NOMO-1 (cell line): ENCODE data around the gene PLA2G4A.

ENCODE experiments used
- DNase-seq, 2 experiments: peaks; one replicate each; lab custom pipeline; 2025; ENCODE audit not compliant: unreplicated experiment in 2 of 2; lab: John Stamatoyannopoulos, UW

PLA2G4A gene

GRCh38 chr1:186966456-186966855, 137.7 kb downstream of the PLA2G4A start:
- DNase-seq = no peak

- no peak for DNase-seq
Observed at GRCh38 chr1:186967656-186968394, 139.1 kb downstream of the PLA2G4A start.

DNA sequence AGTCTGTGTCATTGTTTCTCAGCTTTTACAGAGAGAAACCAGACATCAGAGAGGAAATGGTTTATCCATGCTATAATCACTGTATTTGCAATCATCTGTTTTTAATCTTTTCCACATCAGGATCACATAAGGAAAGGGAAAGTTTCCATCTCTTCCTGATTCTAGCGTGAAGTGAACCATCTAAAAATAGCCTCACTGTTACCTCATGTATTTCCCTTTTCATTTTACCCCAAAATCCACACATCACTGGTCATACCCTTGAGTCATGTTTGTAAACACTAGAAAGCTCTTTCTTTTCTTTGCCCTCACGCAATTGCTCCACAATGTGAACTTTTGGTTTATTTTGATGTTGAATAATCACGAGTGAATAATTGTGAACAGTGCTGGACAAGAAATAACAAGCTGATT, 146.0 kb downstream of the PLA2G4A start:
- DNase-seq = no peak

GRCh38 chr1:186975220-186975619, 146.5 kb downstream of the PLA2G4A start:
- DNase-seq = no peak

- no peak for DNase-seq
Observed at GRCh38 chr1:186976700-186977099, 148.0 kb downstream of the PLA2G4A start.

- no peak for DNase-seq
Observed at GRCh38 chr1:186977266-186977957, 148.7 kb downstream of the PLA2G4A start.

DNA sequence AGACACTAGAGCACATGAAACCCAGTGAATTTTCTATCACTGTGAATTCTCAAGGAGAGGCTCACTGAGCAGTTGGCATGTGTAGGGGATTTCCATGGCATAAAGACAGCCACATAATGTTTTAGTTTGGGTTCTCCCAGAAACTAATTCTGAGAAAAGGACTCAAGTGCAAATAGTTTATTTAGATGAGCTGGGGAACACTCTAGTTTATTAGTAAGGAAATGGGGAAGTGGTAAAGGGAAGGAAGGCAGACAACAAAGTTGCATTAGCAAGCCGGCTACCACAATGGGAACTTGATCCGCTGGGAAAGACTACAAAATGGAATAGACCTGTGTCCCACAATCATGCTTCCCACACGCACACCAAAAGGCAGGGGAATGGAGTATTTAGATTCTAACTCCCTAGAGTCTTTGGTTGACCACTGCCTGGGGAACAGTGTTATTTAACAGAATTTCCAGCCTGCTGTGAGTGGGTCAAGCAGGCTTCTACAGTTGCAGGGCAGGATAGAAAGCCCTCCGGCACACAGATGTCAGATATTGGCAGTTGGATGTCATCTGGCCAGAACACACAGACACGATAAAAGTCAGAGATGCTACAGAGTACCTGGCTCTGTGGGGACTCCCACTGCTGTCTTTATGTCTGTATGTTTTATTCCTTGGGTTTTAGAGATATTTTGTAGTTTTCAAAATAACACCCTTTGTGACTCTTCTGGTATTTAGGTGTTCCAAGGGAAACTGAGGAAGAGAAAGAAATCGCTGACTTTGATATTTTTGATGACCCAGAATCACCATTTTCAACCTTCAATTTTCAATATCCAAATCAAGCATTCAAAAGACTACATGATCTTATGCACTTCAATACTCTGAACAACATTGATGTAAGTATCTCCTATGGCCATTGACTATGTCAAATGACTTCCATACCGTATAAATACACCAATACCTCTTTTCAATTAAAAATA, 150.1 kb downstream of the PLA2G4A start:
- peak; percentile 37 to 75 for DNase-seq

- DNase-seq = no peak
Observed at GRCh38 chr1:186980400-186980799, 151.7 kb downstream of the PLA2G4A start.

DNA sequence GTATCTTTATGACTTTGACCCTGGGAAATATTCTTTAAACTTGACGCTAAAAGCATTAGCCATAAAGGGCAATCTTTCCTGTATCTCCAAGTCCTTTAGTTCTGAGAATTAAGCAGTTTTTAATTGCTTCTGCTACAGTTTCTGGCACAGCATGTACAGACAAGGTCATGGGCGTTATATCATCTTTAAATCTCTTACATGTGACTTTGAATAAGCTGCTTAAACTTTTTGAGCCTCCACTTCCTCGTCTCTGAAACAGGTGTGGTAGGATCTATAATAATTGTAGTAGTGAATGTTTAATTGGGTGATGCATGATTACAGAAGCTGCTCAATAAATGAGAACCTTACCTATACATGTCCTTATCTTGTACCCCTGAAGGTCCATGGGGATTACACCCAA, 153.4 kb downstream of the PLA2G4A start:
- DNase-seq = no peak

- DNase-seq = peak; percentile 52 to 81
Observed at GRCh38 chr1:186983327-186983726, 154.6 kb downstream of the PLA2G4A start.

GRCh38 chr1:186984959-186985358, 156.2 kb downstream of the PLA2G4A start:
- no peak for DNase-seq

DNA sequence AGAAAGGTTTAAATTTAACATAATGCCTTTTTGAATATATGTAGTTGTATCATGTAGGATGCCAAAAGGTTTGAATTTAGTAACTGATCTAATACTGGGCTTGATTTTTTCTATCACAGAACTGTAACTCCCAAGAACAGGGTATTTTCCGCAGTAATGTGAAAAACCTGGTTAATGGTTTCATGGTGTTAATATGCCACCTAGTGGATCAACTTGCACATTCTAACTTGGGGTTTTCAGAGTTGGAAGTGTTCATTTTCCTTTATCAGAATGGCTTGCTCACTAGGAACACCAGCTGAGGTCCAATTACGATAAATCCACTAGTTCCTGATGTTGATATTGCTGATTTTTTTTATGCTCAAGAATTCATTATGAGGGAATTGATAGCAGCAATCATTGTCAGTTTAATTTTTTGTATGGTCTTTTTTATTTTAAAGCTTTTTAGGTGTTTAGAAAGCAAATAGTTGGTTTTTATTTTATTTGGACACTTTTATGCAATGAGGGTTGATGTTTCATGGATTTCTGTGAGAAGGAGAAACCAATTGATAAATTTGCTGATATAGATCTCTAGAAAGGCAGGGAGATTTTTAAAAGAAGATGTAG, 157.2 kb downstream of the PLA2G4A start:
- DNase-seq = peak; percentile 7 to 56

DNA sequence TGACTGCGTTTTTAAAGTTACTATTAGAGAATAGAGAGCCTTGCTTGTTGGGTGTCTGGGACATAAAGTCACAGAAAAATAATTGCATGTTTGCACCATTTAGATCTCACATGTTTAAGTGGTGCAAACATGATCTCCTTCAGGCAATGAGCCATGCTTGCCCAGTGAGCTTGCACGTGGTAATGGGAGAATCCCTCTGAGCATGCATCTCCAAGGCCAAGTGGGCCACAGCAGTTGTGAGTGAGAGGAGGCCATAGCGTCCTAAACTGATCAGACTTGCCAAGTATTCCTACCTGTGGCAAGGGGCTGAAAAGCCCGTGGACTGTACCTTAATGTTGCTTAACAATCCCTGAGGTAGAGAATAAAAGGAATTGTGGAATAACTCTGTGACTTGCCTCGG, 158.3 kb downstream of the PLA2G4A start:
- DNase-seq = no peak

DNA sequence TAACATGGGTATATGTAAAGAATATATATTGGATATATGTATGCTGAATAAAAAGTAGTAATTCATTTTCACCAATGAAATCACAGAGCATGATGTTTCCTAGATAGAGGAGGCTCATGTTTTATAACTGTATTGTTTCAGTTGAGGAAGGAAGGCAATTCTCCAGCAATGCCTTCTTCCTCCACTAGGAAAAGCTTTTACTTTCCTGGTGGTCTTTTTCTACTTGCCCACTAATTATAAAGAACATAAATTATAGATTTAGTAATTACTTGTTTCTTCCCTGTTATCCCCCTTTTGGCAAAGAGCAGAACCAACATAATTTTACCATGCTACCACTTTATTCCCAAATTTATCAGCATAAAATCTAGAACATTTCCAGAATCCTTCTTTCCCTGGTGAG, 159.0 kb downstream of the PLA2G4A start:
- no peak for DNase-seq

GRCh38 chr1:186993996-186994395, 165.2 kb downstream of the PLA2G4A start:
- no peak for DNase-seq

DNA sequence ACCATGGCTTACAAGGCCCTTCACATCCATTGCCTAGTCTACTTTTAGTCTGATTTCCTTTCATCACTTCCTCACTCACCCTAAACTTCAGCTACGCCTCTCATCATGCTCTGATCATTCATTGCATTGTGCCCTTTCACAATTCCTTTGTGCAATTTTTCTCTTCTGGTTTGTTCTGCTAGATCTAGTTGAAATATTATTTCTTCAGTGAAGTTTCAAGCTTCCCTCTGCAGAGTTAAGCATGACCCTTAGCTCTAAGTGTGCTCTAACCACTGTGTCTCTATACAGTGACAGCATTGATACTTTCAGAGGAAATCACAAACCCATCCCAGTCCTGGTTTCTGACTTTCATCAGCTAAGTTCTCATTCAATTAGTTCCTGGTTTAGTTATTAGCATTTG, 166.1 kb downstream of the PLA2G4A start:
- peak; percentile 52 for DNase-seq

DNA sequence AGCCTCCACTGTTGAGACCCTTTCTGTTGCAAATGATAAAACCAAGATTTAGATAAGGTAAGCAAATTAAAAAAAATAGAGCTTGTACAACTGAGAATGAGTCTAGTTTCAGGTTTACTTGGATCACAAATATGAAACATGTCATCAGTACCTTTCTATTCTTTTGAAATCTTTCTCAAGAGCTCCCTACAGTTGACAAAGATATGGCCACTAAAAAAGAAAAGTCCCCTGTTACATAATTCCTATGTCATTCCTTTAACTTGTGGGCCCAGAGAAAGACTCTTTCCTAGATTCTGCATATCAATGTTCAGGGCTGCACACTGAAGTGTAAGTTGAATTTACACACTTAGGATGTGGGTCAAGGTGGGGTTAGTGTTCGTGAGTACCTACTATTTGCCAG, 168.1 kb downstream of the PLA2G4A start:
- DNase-seq = no peak

GRCh38 chr1:186997877-186998276, 169.1 kb downstream of the PLA2G4A start:
- DNase-seq = no peak

- no peak for DNase-seq
Observed at GRCh38 chr1:186999506-186999905, 170.8 kb downstream of the PLA2G4A start.

- DNase-seq = peak; percentile 39 to 69
Observed at GRCh38 chr1:187001198-187001889, 172.6 kb downstream of the PLA2G4A start.
